CD4-positive, alpha-beta T cell treated with Interleukin-6 at 100 ng/mL for 8 hours (primary cell): ENCODE data around the gene C17orf113.
"Not testable (repeated sequence)": the region's sequence is repeated elsewhere in the genome, so short reads cannot be mapped to it uniquely, and the experiment has no call there.

Source experiments
- DNase-seq: peaks from one replicate; pipeline ENCODE4 v3.0.0-alpha.2; 2020; ENCODE audit warnings: mixed read lengths, low spot score

The C17orf113 gene

DNA sequence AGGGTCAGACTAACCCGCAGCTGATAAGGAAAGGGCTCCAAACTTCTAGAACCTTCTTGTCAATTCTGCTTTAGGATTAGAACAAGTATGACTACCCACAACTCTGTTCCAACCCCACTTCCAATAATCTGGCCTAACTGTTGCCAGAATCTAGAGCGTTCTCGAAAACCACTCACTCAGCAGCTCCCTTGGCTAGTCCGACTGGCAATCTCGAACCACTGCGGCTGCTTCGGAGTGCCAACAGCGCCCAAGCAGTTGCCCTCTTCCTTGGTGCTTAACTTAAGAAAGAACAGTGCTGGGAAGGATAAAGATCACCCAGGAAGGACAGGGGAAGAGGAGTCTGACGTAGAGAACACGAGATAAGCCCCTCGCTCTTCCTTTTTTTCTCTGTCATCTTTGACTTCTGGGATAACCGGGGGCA, 34.0 kb downstream of the C17orf113 start:
- no peak for DNase-seq

DNA sequence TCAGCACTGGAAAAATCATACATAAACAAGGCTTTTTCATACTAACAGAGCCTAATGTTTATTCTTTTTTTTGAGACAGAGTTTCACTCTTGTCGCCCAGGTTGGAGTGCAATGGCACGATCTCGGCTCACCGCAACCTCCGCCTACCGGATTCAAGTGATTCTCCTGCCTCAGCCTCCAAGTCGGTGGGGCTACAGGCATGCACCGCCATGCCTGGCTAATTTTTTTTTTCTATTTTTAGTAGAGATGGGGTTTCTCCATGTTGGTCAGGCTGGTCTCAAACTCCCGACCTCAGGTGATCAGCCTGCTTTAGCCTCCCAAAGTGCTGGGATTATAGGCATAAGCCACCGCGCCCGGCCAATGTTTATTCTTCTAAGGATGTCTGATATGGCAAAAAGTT, 36.7 kb downstream of the C17orf113 start:
- DNase-seq: not testable (repeated sequence)

DNA sequence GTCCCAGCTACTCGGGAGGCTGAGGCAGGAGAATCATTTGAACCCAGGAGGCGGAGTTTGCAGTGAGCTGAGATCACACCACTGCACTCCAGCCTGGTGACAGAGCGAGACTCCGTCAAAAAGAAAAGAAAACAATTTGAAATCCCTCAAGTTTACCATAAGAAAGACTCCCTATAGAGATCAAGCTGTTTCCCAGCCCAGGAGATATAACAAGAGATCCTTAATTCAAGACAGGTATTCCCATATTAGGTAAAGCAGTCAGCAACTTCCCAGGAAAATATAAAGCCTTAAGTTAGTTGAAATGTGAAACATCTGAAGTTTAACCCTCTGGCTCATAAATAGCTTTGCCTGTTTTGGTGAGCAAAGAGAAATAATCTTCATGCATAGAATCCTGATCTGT, 38.0 kb downstream of the C17orf113 start:
- DNase-seq: not testable (repeated sequence)

DNA sequence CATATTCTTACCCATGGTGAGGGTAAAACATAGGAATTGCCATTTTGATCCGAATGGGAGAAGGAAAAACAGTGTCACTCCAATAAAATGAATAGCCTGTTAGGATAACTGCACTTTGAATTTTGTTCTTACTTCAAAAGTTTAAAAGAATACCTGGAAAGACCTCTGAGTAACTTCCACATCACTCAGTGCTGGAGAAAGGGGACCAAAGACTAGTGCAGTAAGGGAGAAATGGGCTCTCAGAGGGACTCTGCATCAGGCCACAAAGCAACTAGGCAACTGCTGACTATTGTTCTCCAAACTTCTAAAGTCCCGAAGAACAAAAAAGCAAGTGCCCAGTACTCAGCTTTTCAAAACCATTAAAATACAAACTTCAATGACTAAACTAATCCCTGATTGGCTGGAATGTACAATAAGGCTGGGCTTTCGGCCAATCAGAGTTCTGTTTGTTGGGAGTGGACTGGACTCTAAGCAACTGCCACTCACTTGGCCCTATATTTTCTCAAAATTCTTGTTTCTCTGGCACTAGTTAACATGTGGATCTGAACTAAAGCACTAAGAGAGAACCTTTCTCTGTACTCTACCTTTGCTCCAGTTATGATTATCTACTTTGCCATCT, 39.4 kb downstream of the C17orf113 start:
- no peak for DNase-seq

DNA sequence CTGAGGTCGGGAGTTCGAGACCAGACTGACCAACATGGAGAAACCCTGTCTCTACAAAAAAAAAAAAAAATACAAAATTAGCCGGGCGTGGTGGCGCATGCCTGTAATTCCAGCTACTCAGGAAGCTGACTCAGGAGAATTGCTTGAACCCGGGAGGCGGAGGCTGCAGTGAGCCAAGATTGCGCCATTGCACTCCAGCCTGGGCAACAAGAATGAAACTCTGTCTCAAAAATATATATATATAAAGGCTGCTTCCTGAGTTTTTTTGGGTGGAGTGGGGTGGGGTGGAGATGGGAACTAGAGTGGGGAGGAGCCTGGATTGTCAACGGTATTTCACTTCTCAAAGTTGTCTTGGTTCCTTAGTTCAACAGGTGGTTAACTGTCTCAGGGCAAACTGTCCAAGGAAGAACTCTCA, 40.1 kb downstream of the C17orf113 start:
- DNase-seq: not testable (repeated sequence)

DNA sequence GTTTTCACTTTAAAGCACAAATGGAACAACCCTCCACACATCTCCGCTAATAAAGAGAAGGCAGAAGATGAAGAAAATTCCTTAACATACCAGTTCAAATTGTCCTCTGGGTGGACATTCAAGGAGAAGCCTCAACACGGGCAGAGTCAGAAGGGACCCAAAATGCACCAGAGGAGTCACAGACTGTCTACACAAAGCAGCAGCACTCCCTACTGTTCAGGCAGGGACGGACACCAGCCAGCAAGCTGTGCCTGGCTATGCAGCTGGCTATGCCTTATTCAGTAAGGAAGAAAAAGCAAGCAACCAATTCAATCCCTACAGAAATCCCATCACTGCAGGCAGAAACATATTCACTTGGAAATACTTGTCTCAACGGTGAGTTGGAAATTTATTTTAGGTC, 41.2 kb downstream of the C17orf113 start:
- DNase-seq: no peak

DNA sequence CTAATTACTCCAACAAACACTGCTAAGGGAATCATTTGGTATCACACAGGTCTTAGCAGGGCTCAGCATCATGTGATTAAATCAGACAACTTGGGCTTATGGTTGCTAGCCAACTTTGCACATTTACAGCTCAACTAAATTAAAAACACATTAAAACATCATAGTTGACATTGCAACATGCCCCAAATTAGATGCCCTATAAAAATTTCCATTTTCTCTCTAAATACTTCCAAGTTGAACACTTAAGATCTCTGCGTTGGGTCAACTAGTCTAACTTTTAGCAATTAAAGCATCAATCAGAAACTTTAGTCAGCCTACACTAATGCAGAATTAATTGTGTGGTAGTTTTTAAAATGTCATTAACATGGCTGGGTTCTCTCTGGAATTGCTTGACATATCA, 45.2 kb downstream of the C17orf113 start:
- no peak for DNase-seq

DNA sequence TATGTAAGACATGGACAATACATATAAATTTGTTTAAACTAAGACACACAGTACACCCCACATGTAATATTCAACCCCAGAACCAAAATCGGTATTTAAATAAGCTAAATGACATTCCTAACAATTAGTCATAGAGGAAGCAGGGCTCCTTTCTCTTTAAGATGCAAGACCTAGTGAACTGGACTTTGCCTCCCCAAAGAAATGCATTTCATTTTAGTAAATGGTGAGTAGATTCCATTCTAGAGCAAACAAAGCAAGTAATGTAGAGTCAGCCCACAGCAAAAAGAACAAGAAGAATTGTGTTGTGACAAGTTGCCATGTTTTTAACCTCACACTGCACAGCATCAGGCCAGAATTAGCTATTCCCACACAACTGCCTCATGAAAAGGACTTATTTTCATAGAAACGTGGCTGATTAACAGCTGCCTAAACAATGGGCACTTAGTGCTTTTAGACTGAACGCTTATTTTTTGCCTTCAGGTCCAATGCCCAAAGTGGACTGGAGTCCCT, 47.6 kb downstream of the C17orf113 start:
- DNase-seq: no peak

DNA sequence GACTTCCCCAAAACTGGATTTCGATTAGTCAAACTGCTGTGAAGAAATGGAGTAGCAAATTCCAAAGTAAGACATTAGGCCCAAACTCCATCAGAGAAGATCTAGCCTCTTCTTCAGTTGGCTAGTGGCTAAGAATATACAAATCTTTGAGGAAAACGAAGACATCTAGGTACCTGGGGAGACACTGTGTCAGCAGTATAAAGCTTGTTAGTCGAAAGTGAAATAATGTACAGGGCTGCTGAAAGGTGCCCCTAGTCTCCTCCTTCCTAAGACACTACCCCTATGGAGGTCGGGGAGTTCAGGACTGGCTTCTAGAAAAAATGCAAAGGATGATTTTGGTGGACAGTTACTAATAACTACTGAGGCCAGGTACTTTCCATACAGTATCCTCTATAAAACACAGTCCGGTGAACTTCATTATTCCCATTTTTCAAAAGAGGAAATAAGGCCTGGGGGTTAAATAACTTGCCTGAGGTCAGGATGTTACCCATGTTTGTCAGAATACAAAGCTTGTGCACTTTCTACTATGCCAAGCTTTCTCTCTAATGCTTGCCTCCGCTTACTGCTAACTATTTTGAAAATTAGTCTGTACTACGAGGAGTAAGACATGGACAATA, 48.1 kb downstream of the C17orf113 start:
- no peak for DNase-seq

DNA sequence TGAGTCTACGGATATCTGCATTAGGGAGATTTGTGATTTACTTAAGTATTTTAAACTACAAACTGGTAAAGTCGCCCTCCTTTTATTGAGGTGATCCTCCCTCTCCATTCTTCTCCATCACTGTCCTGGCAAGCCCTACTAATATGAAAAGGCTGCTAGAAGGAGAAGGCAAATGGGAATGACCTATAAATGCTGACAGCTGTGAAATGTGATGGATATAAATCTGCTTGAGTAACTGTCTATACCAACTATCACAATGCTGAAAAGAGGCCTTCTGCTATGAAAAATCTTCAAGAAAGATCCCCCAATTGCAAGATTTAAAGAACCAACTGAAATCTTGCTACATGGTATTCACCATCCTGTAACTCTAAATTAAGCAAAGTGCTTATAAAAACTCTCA, 48.7 kb downstream of the C17orf113 start:
- DNase-seq: no peak

DNA sequence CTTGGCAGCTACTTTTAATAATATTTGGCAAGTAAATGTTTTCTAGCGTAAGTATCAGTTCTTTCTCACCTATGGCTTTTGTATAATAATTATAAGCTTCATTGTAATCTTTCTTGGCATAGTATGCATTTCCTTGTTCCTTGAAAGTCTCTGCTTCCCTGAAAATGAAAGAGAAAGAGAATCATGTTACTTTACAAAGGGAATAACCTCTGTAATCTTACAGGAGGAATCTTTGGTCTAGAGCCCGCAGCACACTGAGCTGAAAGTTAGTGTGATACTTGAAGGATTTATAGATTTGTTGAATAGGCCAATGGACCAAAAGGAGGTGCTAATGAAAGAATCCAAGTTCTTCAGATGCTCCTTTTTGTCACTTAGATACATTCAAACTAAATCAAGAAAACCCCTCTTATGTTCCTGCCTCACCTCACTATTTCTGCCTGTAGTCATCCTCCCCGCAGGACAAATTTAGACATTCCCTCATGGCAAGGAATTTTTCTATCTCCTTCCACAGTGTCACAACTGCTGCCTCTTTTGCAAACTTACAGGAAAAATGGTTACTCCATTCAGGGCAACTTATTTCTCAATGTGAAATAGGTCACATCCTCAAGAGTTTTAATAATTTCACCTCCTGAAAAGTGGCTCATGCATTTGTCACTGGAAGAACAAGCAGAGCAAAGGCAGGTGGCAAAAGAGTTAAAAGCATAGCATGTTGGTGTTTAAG, 49.8 kb downstream of the C17orf113 start:
- no peak for DNase-seq

DNA sequence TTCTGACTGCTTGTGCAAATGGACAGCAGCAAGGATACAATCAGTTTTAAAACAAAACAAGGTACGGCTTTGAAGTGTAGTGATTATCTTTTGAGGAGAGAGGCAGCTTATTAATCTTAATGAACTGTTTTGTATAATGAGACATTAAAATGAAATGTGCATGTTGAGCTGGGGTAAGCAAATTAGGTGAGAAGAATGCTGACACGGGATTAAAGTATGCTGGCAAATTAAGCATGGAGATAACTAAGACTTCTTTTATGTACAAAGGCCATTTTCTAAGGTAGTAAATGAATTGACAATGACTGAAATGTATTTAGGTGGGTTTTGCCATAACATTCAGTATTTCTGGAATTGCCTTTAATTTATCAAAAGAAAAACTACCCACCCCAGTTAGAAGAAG, 51.9 kb downstream of the C17orf113 start:
- DNase-seq: no peak

DNA sequence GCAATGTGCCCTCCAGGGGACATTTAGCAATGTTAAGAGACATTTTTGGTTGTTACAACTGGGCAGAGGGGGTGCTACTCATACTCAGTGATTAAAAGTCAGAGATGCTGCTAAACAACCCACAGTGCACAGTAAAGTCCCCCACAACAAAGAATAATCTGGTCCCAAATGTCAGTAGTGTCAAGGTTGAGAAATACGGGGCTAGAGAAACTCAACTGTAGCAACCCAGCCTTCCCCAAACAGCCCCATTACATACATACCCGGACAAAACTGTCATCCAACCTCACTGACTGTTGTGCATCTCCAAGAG, 53.6 kb downstream of the C17orf113 start:
- DNase-seq: no peak

DNA sequence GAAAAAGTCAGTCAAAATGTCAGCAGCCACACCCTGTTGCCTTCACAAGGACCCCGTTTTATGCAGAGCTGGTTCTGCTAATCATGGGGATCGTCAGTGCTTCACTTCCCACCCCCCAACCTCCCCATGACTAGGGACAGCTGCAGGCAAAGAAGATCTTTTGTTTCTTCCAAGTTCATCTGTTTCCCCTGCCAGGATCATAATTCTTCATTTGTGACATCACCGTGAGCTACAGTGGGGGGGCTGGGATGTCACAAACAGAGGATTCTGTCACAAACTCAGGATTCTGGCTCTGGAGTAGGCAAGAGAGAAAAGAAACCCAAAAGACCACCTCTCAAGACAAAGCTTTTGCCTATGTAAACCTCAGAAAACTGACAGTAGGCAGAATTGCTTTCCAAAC, 57.8 kb downstream of the C17orf113 start:
- no peak for DNase-seq

DNA sequence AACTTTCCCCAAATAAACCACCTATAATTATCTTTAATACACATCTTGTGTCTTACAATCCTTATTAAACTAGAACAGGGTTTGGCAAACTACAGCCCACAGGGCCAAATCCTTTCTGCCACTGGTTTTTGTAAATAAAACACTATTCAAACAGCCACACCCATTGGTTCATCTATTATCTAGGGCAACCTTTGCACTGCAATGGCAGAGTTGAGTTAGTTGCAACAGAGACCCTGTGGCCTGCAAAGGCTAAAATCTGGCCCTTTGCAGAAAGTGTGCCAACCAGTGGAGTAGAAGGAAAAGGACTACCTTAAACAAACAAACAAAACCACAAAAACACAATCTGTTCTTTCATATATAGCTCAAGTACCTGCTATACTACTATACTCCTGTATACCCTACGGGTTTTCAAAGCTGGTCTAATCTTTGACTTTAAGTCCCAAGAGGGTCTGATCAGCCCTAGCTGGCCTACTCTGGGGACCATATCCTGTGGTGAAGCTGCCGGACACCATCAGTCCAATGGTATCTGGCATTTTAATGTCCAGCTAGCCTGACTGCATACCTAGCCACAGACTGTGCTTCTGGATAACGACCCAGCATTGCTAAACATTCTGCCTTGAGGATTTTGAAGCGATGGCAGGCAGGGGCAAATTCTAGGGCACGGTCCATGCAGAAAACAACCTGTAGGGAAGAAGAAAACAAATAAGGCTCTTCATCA, 60.5 kb downstream of the C17orf113 start:
- no peak for DNase-seq

DNA sequence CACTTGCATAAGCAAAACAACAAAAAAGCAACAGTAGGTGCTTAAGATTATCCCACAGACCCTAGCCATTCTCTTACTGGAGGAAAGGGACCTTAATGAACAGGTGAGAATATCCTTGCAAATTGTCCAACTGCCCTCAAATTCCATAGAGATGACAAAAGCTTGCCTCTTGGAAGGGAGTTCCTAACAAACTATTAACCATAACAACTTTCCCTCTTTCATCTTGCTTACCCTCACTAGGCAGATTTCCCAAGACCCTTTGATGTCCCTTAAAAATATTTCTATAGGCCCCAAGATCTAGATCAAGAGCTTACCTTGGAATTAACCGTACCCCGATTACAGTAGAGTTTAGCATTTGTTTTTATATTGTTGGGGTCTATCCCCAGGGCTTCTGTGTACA, 62.0 kb downstream of the C17orf113 start:
- no peak for DNase-seq
